ENCODE results near the gene NHLRC4.

DNA sequence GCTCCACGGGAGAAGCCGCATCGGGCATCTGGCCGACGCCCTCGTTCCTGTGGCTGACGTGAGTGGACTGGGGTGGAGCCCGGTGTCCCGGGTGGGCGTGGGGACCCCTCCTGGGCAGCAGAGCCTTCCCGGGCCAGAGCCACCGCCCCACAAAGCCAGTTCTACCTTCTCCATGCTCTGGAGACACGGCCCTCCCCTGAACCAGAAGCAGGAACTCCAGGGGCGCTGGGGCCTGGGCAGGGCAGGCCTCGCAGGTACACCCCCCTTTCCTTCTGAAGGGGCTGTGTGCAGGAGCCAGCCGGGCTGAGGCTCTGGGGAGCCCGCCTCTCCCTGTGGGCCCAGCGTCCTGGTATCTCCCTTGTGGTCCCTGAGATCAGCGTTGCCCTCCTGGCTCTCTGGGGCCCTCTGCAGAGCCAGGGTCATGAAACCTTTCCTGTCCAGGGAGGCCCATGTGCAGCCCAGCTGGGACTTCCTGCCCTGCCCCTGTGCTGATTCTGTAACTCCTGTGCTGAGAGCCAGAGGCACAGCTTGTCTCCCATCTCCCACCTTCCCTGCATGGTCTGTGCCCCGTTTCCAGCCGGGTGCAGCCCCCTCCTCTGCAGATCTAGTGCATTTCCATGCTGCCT is 9.5 kb downstream of the NHLRC4 start:
- TF ChIP-seq, protein P1, sequence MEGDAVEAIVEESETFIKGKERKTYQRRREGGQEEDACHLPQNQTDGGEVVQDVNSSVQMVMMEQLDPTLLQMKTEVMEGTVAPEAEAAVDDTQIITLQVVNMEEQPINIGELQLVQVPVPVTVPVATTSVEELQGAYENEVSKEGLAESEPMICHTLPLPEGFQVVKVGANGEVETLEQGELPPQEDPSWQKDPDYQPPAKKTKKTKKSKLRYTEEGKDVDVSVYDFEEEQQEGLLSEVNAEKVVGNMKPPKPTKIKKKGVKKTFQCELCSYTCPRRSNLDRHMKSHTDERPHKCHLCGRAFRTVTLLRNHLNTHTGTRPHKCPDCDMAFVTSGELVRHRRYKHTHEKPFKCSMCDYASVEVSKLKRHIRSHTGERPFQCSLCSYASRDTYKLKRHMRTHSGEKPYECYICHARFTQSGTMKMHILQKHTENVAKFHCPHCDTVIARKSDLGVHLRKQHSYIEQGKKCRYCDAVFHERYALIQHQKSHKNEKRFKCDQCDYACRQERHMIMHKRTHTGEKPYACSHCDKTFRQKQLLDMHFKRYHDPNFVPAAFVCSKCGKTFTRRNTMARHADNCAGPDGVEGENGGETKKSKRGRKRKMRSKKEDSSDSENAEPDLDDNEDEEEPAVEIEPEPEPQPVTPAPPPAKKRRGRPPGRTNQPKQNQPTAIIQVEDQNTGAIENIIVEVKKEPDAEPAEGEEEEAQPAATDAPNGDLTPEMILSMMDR (conservative IDR thresholded peaks at IDR 0.05 in 1 of 2, IDR thresholded peaks at IDR 0.05 in 1 of 2; ENCODE audit: low read depth in 1 of 2, low read length in 2 of 2) = no peak
- TF ChIP-seq EZH2 (IDR thresholded peaks at IDR 0.05; ENCODE audit: low read length, missing control alignments) = no peak
